IPS-20b (cell line): ENCODE results near the gene AS3MT.
"Not testable (repeated sequence)": the region's sequence is repeated elsewhere in the genome, so short reads cannot be mapped to it uniquely, and the experiment has no call there.

ENCODE experiments used
- H3K27ac ChIP-seq: one replicate; pipeline ENCODE4 v1.5.1; 2013; ENCODE audit warnings: low read length
- H3K27me3 ChIP-seq: 2 replicates; pipeline ENCODE4 v1.6.1; 2013; ENCODE audit warnings: mild to moderate bottlenecking, low read length, inconsistent platforms; ENCODE audit not compliant: insufficient read depth
- H3K36me3 ChIP-seq: 2 replicates; pipeline ENCODE4 v1.6.1; 2013; ENCODE audit warnings: low read depth, mild to moderate bottlenecking, inconsistent platforms, low read length, moderate library complexity; ENCODE audit not compliant: insufficient read depth
- H3K4me1 ChIP-seq: 2 replicates; pipeline ENCODE4 v1.6.1; 2013; ENCODE audit warnings: mild to moderate bottlenecking, control low read depth, inconsistent platforms, low read length, moderate library complexity; ENCODE audit not compliant: insufficient read depth
- H3K4me3 ChIP-seq: 2 replicates; pipeline ENCODE4 v1.5.1; 2013; ENCODE audit warnings: mild to moderate bottlenecking, low read length, inconsistent platforms
- H3K9ac ChIP-seq: 2 replicates; pipeline ENCODE4 v1.6.1; 2013; ENCODE audit warnings: low read depth, mild to moderate bottlenecking, inconsistent platforms, low read length, moderate library complexity
- H3K9me3 ChIP-seq: 2 replicates; pipeline ENCODE4 v1.6.1; 2013; ENCODE audit warnings: mild to moderate bottlenecking, low read depth, low read length, inconsistent platforms; ENCODE audit not compliant: insufficient read depth

The AS3MT gene

DNA sequence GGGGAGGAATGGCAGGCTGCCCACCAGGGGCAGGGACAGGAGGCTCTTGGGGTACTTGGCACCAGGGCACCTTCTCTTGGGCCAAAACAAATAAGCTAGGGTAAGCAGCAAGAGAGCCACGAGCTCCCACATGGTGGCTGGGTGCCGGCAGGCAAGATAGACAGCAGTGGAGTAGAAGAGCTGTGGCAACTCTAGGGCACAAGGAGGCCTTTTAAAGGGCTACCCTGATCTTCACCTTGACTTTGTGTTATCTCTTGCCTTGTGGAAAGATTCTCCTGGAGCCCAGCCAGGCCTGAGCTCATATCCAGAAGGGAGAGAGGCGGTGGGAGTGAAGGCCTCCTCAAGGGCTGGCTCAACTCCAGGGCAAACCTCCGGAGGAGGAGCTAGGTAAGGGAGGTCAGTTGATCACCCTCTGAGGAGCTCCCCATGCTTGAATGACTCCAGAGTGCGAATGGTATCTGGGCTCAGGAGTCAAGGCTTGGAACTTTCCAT is 32.0 kb upstream of the AS3MT start, which contains the start of gene CYP17A1:
TSS of gene CYP17A1 (minus strand) at position 184 of the 492 bp plus-strand sequence. CDS start at position 132, 52 bp downstream.
- H3K9ac ChIP-seq, result no peak within 1 kb of the TSS
- H3K27me3 ChIP-seq, result no peaks in the 10 kb centered on the region
- H3K27ac ChIP-seq, result no peak within 1 kb of the TSS
- H3K4me3 ChIP-seq, result no peak within 1 kb of the TSS
- H3K4me1 ChIP-seq, result no peaks in the 10 kb centered on the region
- H3K36me3 ChIP-seq, result no peaks in the 10 kb centered on the region
- no peaks in the 10 kb centered on the region for H3K9me3 ChIP-seq

DNA sequence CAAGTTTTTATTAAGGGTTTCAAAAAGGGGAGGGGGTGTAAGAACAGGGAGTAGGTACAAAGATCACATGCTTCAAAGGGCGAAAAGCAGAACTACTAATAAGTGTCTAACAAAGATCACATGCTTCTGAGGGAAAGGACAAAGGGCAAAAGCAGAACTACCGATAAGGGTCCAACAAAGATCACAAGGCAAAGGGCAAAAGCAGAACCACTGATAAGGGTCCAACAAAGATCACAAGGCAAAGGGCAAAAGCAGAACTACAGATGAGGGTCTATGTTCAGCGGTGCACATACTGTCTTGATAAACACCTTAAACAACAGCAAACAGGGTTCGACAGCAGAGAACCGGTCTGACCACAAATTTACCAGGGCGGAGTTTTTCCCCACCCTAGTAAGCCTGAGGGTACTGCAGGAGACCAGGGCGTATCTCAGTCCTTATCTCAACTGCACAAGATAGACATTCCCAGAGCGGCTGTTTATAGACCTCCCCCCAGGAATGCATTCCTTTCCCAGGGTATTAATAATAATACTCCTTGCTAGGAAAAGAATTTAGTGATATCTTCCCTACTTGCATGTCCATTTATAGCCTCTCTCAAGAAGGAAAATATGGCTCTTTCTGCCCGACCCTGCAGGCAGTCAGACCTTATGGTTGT is 30.9 kb upstream of the AS3MT start:
- not testable (repeated sequence) for H3K27ac ChIP-seq, H3K4me3 ChIP-seq, H3K9ac ChIP-seq, H3K4me1 ChIP-seq, H3K27me3 ChIP-seq, H3K36me3 ChIP-seq, H3K9me3 ChIP-seq

DNA sequence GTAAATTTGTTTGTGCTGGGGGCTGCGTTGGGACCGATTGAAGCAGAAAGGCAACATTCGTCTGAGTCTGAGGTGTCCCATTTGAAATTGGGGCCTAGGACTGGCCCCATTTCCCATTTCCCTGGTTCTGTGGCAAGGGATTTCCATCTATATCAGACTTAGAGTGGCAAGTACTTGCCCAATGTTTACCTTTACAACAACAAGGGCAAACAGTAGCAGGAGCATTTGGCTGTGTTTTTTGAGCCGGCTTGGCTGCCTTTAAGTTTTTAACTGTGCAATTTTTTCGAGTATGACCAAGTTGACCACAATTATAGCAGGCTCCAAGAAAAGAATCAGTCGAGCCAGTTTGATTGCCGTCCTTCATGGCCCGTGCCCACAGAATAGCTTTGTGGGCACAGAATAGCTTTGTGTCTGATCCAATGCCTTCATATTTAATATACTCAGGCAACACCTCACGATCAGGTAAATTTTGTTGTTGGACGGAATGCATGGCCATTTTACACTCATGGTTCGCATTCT is 27.4 kb upstream of the AS3MT start:
- no peak overlapping the region for H3K9ac ChIP-seq
- H3K27ac ChIP-seq, result no peak overlapping the region
- H3K4me1 ChIP-seq, result no peaks in the 10 kb centered on the region
- H3K9me3 ChIP-seq, result no peaks in the 10 kb centered on the region; the same call in 1 of the 2 replicates
- H3K27me3 ChIP-seq, result no peaks in the 10 kb centered on the region
- no peaks in the 10 kb centered on the region for H3K36me3 ChIP-seq
- H3K4me3 ChIP-seq, result no peak overlapping the region

DNA sequence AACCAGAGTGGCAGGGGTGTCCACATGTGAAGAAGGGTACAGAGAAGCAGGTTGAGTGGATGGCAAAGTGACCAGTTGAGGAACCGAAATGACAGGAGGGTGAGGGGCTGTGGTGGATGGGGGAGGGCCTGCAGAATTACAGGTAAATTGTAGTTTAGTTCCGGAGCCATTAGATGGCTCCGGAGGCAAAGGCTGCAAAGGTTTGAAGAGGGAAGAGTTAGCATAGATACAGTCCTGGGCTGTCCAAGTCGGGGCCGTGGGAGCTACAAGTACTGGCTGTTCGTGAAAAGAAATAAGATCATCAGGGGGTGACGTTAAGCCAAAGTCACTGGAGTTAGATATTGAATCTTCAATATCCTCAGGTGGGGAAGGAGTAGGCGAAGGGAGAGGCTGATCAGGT is 26.1 kb upstream of the AS3MT start:
- H3K27ac ChIP-seq, H3K9me3 ChIP-seq, H3K4me3 ChIP-seq, H3K36me3 ChIP-seq, H3K9ac ChIP-seq, H3K4me1 ChIP-seq, H3K27me3 ChIP-seq: not testable (repeated sequence)

DNA sequence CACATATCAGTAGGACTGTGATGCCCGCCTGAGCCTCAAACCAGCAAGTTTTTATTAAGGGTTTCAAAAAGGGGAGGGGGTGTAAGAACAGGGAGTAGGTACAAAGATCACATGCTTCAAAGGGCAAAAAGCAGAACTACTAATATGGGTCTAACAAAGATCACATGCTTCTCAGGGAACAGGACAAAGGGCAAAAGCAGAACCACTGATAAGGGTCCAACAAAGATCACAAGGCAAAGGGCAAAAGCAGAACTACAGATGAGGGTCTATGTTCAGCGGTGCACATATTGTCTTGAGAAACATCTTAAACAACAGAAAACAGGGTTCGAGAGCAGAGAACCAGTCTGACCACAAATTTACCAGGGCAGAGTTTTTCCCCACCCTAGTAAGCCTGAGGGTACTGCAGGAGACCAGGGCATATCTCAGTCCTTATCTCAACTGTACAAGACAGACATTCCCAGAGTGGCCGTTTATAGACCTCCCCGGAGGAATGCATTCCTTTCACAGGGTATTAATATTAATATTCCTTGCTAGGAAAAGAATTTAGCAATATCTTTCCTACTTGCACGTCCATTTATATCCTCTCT is 25.0 kb upstream of the AS3MT start:
- H3K4me1 ChIP-seq, H3K9ac ChIP-seq, H3K4me3 ChIP-seq, H3K36me3 ChIP-seq, H3K9me3 ChIP-seq, H3K27ac ChIP-seq, H3K27me3 ChIP-seq: not testable (repeated sequence)

DNA sequence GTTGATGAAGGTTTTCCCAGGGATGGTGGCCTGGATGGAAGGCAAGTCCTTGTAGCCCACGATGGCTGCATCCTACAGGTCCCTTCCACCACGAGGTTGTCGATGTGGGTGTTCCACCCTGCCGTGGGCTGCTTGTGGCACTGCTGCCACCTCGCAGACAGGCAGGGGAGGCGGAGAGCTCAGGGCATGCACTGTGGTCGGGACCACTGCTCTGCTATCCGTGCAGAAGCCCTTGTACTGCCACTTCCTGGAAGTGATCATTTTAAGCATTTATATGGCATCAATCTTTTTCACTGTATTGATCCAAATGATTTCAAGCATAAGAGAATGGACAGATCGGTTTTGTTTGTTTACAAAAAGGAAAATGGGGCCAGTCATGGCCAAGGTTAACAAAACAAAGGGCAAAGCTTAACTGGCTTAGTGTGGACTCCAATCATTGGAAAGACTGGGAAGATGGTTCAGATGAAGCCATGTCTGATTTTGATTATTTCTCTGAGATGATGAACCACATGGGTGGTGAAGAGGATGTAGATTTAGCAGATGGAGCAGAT is 23.8 kb upstream of the AS3MT start:
- Histone ChIP-seq H3K36me3 (no peaks in the 10 kb centered on the region), H3K27ac (no peak overlapping the region), H3K4me3 (no peak overlapping the region), H3K9ac (no peak overlapping the region), H3K27me3 (no peaks in the 10 kb centered on the region), H3K9me3 (no peaks in the 10 kb centered on the region; the same call in 1 of the 2 replicates), H3K4me1 (no peaks in the 10 kb centered on the region)

DNA sequence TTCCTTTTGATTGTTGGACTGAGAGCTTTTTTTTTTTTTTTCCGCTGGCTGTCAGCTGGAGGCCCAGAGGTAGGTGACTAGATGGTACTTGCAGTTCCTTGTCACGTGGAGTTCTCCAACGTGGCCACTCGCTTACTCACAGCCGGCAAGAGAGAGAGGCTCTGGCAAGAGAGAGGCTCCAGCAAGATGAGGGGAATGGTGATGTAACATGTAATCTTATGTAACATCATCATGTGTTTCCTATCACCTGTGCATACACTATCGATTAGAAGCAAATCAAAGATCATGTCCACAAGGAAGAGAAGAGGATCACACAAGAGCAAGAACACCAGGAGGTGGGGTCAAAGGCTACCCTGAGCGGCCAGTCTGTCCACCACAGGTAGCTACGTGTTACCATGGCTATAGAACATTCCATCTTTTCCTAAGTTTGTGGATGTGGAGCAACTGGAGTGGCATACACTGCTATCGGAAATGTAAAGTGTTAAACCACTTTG is 19.2 kb upstream of the AS3MT start:
- H3K9ac ChIP-seq, result no peak overlapping the region
- no peak overlapping the region for H3K27ac ChIP-seq
- H3K27me3 ChIP-seq, result no peaks in the 10 kb centered on the region
- H3K36me3 ChIP-seq, result no peaks in the 10 kb centered on the region
- no peaks in the 10 kb centered on the region; the same call in 1 of the 2 replicates for H3K9me3 ChIP-seq
- H3K4me3 ChIP-seq, result no peak overlapping the region
- H3K4me1 ChIP-seq, result no peaks in the 10 kb centered on the region

DNA sequence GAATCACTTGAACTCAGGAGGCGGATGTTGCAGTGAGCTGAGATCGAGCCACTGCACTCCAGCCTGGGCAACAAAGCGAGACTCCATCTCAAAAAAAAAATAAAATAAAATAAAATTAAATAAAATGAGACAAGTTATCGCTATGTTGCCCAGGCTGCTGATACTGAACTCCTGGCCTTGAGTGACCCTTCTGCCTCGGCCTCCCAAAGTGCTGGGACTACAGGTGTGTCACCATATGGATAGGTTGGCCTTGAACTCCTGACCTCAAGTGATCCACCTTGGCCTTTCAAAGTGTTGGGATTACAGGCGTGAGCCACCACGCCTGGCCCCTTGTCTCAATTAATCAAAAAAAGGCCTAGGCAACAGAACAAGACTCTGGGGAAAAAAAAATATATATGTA is 16.0 kb upstream of the AS3MT start:
- not testable (repeated sequence) for H3K9ac ChIP-seq, H3K4me3 ChIP-seq, H3K27me3 ChIP-seq, H3K27ac ChIP-seq, H3K36me3 ChIP-seq, H3K9me3 ChIP-seq, H3K4me1 ChIP-seq

DNA sequence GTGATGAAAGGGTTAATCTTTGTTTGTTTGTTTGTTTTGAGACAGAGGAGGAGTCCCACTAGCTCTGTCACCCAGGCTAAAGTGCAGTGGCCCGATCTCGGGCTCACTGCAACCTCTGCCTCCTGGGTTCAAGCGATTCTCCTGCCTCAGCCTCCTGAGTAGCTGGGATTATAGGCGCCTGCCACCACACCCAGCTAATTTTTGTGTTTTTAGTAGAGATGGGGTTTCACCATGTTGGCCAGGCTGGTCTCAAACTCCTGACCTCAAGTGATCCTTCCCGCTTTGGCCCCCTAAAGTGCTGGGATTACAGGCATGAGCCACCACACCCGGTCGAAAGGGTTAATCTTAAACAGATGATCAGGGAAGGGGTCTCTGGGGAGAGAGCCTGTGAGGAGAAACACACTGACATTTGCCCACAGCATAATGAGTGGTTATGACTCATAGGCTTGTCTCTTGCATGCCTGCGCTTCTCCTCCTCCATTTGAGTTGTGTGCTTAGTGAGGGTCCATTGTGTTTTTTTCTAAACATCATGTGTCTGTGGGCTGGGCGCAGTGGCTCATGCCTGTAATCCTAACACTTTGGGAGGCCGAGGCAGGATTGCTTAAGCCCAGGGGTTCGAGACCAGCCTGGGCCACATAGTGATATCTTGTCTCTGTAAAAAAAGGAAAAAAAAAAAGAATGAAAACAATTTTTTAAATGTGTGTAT is 13.4 kb upstream of the AS3MT start:
- not testable (repeated sequence) for H3K9ac ChIP-seq, H3K27ac ChIP-seq, H3K4me3 ChIP-seq

DNA sequence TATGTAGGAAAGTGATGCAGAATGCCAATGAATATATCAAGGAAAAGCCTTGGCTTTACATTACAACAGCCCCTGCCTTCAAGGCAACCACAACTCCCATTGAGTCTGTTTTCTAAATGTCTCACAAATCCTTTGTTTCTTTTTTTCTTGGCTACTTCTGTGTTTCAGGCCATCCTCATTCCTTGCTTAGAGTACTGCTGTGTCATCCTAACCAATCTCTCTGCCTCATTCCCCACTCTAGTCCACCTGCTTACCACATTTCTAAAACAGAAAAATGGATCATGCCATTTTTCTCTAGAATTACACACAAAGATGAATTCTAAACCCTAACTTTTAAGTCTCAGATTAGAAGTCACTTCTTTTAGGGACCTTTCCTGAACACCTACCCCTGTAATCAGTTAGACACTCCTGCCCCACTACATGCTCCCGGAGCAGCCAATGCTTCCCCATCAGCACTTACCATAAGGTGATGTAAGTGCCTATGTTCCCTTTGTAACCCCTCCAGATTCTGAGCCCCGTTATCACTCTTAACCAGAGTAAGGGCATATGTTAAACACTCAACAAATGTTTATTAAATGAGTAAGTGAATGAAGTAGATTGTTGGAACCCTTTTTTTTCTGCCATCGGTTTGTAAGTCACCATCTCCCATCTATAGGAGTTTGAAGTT is 12.4 kb upstream of the AS3MT start:
- H3K27ac ChIP-seq, result no peak overlapping the region
- H3K27me3 ChIP-seq, result no peaks in the 10 kb centered on the region

More for the DNA sequence above, 13.4 kb upstream of the AS3MT start:
- not testable (repeated sequence) for H3K9me3 ChIP-seq, H3K36me3 ChIP-seq, H3K4me1 ChIP-seq, H3K27me3 ChIP-seq

DNA sequence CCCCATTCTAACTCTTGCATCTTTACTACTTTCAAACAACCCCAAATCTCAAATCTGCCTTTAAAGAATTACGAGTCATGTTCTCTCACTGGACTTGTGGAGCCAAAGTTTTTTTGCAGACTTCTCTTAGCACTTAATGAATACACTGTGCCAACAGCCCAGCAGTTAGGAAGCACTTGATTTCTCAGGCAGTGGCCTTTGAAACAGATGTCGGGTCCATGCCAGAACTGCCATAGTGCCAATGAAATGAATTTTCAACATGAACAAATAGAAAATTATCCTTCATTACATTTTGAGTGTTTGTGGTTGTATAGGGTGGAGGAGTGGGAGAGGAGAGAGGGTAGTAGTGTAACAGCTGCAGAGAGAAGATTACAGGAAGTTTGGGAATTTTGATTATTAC is 9.4 kb upstream of the AS3MT start:
- Histone ChIP-seq H3K4me3 (no peak overlapping the region), H3K9me3 (no peaks in the 10 kb centered on the region), H3K27me3 (no peaks in the 10 kb centered on the region), H3K27ac (no peak overlapping the region), H3K9ac (no peak overlapping the region), H3K36me3 (no peaks in the 10 kb centered on the region; the same call in 1 of the 2 replicates), H3K4me1 (peaks cover 2% of the 10 kb centered on the region; the same call in 1 of the 2 replicates)

More for the DNA sequence above, 12.4 kb upstream of the AS3MT start:
- Histone ChIP-seq H3K4me1 (peaks cover 2% of the 10 kb centered on the region; the same call in 1 of the 2 replicates), H3K36me3 (no peaks in the 10 kb centered on the region), H3K9me3 (no peaks in the 10 kb centered on the region), H3K4me3 (no peak overlapping the region; the same call in 1 of the 2 replicates), H3K9ac (no peak overlapping the region)
